ENCODE results near the gene MYMK. TPM values are rescaled to one million over a fixed set of nuclear protein-coding genes. Genes with fewer than 3 reads are reported as not detected.

MYMK gene
- total and polyA plus RNA-seq, 2 of the 8 experiments (the other 6 are each of a cell fraction or from before 2014, with no cell fraction given): not detected

- Histone ChIP-seq H3K4me1 (replicated peaks in 1 of 4; ENCODE audit: control insufficient read depth in 3 of 4, insufficient read depth in 4 of 4, low read length in 3 of 4) (peaks cover 0 to 6% (median 1%) of the 10 kb centered on the region in 4 experiments; a peak in 2 of 7 replicates), H2AFZ (ENCODE audit: low read length) (no peak overlapping the region), H3K4me3 (ENCODE audit: extremely low read depth in 1 of 4, insufficient read depth in 2 of 4, low read depth in 3 of 4, low read length in 4 of 4) (no peak overlapping the region), H4K20me1 (replicated peaks in 1 of 2; ENCODE audit: control insufficient read depth in 1 of 2, insufficient read depth in 2 of 2, low read length in 2 of 2) (no peaks in the 10 kb centered on the region), H4K91ac (replicated peaks; ENCODE audit: insufficient read length, low read length) (no peak overlapping the region), H2BK15ac (ENCODE audit: low read length) (no peak overlapping the region), H2AK5ac (ENCODE audit: low read depth, low read length) (no peak overlapping the region), H2BK120ac (replicated peaks; ENCODE audit: low read depth, low read length) (no peak overlapping the region), H3K79me1 (ENCODE audit: low read depth, low read length) (no peaks in the 10 kb centered on the region), H3K14ac (ENCODE audit: insufficient read length) (no peak overlapping the region), H3K27me3 (replicated peaks in 1 of 4; ENCODE audit: control insufficient read depth in 3 of 4, extremely low read depth in 1 of 4, insufficient read depth in 3 of 4, low read length in 3 of 4) (no peaks in the 10 kb centered on the region), H2BK5ac (ENCODE audit: low read depth, low read length) (no peak overlapping the region), H3K9me3 (ENCODE audit: insufficient read depth in 2 of 2, low read depth in 1 of 2, low read length in 1 of 2) (no peaks in the 10 kb centered on the region), H3K27ac (ENCODE audit: low read depth, low read length) (no peak overlapping the region), H4K5ac (ENCODE audit: insufficient read length, low read depth, low read length) (no peak overlapping the region), H4K8ac (ENCODE audit: extremely low read depth, insufficient read depth, low read length) (no peak overlapping the region), H3K4me2 (ENCODE audit: insufficient read depth in 1 of 2, low read depth in 2 of 2, low read length in 2 of 2) (no peak overlapping the region), H3K18ac (ENCODE audit: extremely low read depth, low read length) (no peak overlapping the region), H3K9ac (replicated peaks in 1 of 4; ENCODE audit: extremely low read depth in 1 of 4, low read depth in 3 of 4, low read length in 3 of 4) (no peak overlapping the region), H3K4ac (replicated peaks; ENCODE audit: insufficient read length, low read depth, low read length) (no peak overlapping the region), H3K23ac (ENCODE audit: insufficient read length) (no peak overlapping the region), H3K23me2 (ENCODE audit: low read depth, low read length) (no peaks in the 10 kb centered on the region), H2BK12ac (ENCODE audit: low read depth, low read length) (no peak overlapping the region), H2BK20ac (ENCODE audit: low read length) (no peak overlapping the region), H3K56ac (replicated peaks; ENCODE audit: insufficient read length, low read depth, low read length) (no peak overlapping the region), H3K79me2 (ENCODE audit: control insufficient read depth in 1 of 2, insufficient read depth in 2 of 2, low read length in 2 of 2) (no peaks in the 10 kb centered on the region), H3K36me3 (ENCODE audit: control insufficient read depth in 2 of 4, insufficient read depth in 4 of 4, low read length in 3 of 4) (no peaks in the 10 kb centered on the region)
- TF ChIP-seq SIRT6 (IDR thresholded peaks at IDR 0.05; ENCODE audit: low read length) (no peak), CHD2 (IDR thresholded peaks at IDR 0.05; ENCODE audit: low read length) (no peak)
- no peak for DNase-seq (ENCODE audit: low read depth in 1 of 2, low spot score in 2 of 2)
- 86% methylated on average over 5 of the region's 5 CpGs; no CpG with 5 or more reads in 1 of the 2 experiments for WGBS, 2 experiments (ENCODE audit: extremely low coverage in 1 of 2, insufficient coverage in 1 of 2, insufficient read length in 1 of 2, insufficient replicate concordance in 2 of 2, low coverage in 1 of 2, low lambda C conversion rate in 2 of 2, missing lambda C conversion rate in 1 of 2)
- ChIA-PET POLR2A (ENCODE audit: partially characterized antibody) (interaction anchor here (1.5 kb wide), 1 partner anchor 9 kb away, joined by 9 read pairs; no protein-coding TSS in a partner anchor), CTCF (ENCODE audit: partially characterized antibody) (interaction anchor here (0.7 to 2.2 kb wide), 6 partner anchors 9 to 103 kb away, joined by 3 to 10 read pairs (median 4); no protein-coding TSS in a partner anchor)
- no peak for FAIRE-seq
Measured at GRCh38 chr9:133518200-133518599, 6.6 kb downstream of the MYMK start.
